Esophagus squamous epithelium (tissue), 5 donors: ENCODE data around the gene PCDH9. TPM values are rescaled to one million over a fixed set of nuclear protein-coding genes. Genes with fewer than 3 reads are reported as not detected.
A peak's percentile ranks its signal among the peaks of the same experiment; 100 is the strongest.

Source experiments
- DNase-seq: peaks from one replicate; lab custom pipeline; 2025; lab: John Stamatoyannopoulos, UW
- H3K27ac ChIP-seq, 4 donors: fragments of 200-600 bp; sonication (generic); one replicate each; pipeline ENCODE4 v1.5.1; 2016 to 2019; ENCODE audit warnings: mild to moderate bottlenecking in 1 of 4
- H3K27me3 ChIP-seq, 4 donors: fragments of 200-600 bp; sonication (generic); 1 replicate in 3 of 4; 2 replicates in 1 of 4; pipeline versions ENCODE4 v1.5.1 to v1.6.0; 2017 to 2021; ENCODE audit warnings: antibody characterized with exemption in 1 of 4
- H3K36me3 ChIP-seq, 3 donors: fragments of 200-600 bp; sonication (generic); one replicate each; pipeline ENCODE4 v1.5.1; 2016 to 2019
- H3K4me1 ChIP-seq, 3 donors: fragments of 200-600 bp; sonication (generic); one replicate each; pipeline ENCODE4 v1.5.1; 2017 to 2019
- H3K4me3 ChIP-seq, 4 donors: fragments of 200-600 bp; sonication (generic); 1 replicate in 3 of 4; 2 replicates in 1 of 4; pipeline ENCODE4 v1.5.1; 2016 to 2019; ENCODE audit warnings: mild to moderate bottlenecking in 2 of 4, moderate library complexity in 1 of 4
- H3K9me3 ChIP-seq, 3 donors: fragments of 200-600 bp; sonication (generic); one replicate each; pipeline ENCODE4 v1.5.1; 2016 to 2019
- POLR2A ChIP-seq, 4 donors: fragments of 450-650 bp; IDR thresholded peaks; one replicate each; pipeline ENCODE4 v1.6.1; 2017; ENCODE audit warnings: antibody characterized with exemption in 4 of 4, mild to moderate bottlenecking in 4 of 4, moderate library complexity in 3 of 4
- WGBS, 2 donors: methylation state at CpG; one replicate each; pipeline ENCODE4 v1.1.5; 2018; 5-methylcytosine and 5-hydroxymethylcytosine counted together
- intact Hi-C: fragments of 100-400 bp; cut with DNase I; formaldehyde crosslinking; loops from one replicate; pipeline ENCODE4 v1.15.0; 2022
- total RNA-seq, 4 donors: library from RNA; depleted of rRNA; stranded (reverse); fragments of >200 nt; gene quantifications; one replicate each; pipeline ENCODE4 v1.1.0, GENCODE V29; 2016
- TF ChIP-seq, protein P1 (sequence below), 6 experiments: fragments of 450-650 bp in 4 of 6; fragments of 200-600 bp in 2 of 6; sonication (generic) in 2 of 6; IDR thresholded peaks; one replicate each; pipeline ENCODE4 v1.5.1; 2016 to 2019; ENCODE audit warnings: antibody characterized with exemption in 6 of 6, mild to moderate bottlenecking in 4 of 6, moderate library complexity in 4 of 6
- donor health status: DM: yes; HTN: yes; CAD: no.

Gene PCDH9
- total RNA-seq, 4 donors from 2014 or later = 0.04 to 1.9 (median 0.45) TPM

DNA sequence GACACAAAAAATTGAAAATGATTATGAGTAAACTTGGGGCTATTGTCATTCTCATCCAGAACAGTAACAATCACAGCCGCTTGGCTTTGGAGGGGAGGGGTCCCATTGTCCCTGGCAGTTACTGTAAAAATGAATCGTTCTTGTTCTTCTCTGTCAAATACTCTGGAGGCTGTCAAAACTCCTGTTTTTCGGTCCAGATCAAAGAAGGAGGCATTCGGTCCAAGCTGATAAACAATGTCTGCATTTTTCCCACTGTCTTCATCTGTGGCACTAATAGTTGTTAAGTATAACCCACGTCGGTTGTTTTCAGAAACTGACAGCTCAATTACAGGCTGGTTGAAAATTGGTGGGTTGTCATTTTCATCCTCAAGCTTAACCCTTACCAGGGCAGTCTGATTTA, 3.4 kb downstream of the PCDH9 start:
- H3K36me3 ChIP-seq = no peaks in the 10 kb centered on the region
- no peak overlapping the region for H3K27ac ChIP-seq
- peaks cover 0 to 43% (median 0%) of the 10 kb centered on the region in 3 donors for H3K4me1 ChIP-seq
- TF ChIP-seq, protein P1, sequence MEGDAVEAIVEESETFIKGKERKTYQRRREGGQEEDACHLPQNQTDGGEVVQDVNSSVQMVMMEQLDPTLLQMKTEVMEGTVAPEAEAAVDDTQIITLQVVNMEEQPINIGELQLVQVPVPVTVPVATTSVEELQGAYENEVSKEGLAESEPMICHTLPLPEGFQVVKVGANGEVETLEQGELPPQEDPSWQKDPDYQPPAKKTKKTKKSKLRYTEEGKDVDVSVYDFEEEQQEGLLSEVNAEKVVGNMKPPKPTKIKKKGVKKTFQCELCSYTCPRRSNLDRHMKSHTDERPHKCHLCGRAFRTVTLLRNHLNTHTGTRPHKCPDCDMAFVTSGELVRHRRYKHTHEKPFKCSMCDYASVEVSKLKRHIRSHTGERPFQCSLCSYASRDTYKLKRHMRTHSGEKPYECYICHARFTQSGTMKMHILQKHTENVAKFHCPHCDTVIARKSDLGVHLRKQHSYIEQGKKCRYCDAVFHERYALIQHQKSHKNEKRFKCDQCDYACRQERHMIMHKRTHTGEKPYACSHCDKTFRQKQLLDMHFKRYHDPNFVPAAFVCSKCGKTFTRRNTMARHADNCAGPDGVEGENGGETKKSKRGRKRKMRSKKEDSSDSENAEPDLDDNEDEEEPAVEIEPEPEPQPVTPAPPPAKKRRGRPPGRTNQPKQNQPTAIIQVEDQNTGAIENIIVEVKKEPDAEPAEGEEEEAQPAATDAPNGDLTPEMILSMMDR (IDR thresholded peaks at IDR 0.05) = no peak
- no peak for DNase-seq
- peaks cover 0 to 59% (median 0%) of the 10 kb centered on the region in 4 donors for H3K27me3 ChIP-seq
- no peaks in the 10 kb centered on the region for H3K9me3 ChIP-seq
- intact Hi-C loops = no loop called here
- 75% methylated on average over 6 of the region's 6 CpGs for WGBS, 2 donors
- no peak overlapping the region for H3K4me3 ChIP-seq

DNA sequence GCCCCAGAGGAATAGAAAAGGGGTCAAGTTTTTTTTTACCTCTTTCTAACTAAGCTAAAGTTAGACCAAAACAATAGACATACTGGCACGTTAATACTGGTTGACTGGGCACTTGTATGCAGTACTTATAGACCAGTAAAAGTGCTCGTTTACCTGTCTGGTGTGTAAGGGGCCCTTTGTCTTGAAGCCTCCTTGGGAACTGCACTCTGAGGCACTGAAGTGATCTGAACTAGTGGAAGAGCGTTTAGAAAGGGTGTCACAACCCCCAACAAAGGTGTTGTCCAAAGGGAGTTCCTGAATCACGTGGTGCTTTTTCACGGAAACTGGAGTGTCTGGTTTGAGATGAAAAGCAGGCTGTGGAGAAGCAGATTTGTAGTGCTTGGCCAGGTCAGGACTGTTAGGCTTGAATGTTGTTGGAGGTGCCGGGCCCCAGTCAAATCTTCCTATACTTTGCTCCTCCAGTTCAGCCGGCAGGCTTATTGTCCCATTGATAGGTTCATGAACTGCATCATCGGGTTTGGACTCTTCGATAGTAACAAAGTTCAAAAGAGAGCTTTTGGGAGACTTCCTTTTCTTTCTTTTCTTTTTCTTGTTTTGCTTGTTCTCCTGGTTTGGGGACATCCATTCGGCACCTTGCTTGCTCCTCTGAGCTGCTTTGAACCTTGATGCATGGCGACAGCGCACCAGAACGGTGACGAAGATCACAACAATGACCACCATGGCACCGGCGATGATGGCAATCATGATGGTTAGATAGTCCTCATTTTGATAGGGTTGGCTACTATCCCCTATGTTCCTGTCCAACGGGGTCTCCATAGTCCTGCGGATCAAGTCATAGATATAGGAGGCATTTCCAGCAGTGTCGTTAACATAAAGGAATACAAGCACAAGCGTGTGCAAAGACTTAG, 4.6 kb downstream of the PCDH9 start:
- intact Hi-C loops = no loop called here
- no peak for DNase-seq
- peaks cover 0 to 49% (median 0%) of the 10 kb centered on the region in 4 donors for H3K27me3 ChIP-seq
- no peaks in the 10 kb centered on the region for H3K36me3 ChIP-seq
- no peak overlapping the region for H3K27ac ChIP-seq
- 79 to 80% methylated on average over 20 of the region's 20 CpGs for WGBS, 2 donors
- no peaks in the 10 kb centered on the region for H3K9me3 ChIP-seq
- TF ChIP-seq POLR2A (IDR thresholded peaks at IDR 0.05) = no peak
- TF ChIP-seq, protein P1 (IDR thresholded peaks at IDR 0.05) = no peak
- H3K4me3 ChIP-seq = no peak overlapping the region
- H3K4me1 ChIP-seq = peaks cover 0 to 31% (median 0%) of the 10 kb centered on the region in 3 donors

- Histone ChIP-seq H3K27ac (no peak overlapping the region), H3K36me3 (no peaks in the 10 kb centered on the region), H3K4me3 (peak overlapping the region in 1 of 4 donors; percentile 34), H3K27me3 (peaks cover 0 to 37% (median 0%) of the 10 kb centered on the region in 4 donors), H3K9me3 (no peaks in the 10 kb centered on the region), H3K4me1 (peaks cover 0 to 19% (median 0%) of the 10 kb centered on the region in 3 donors)
- TF ChIP-seq, protein P1 (IDR thresholded peaks at IDR 0.05) = peak in 5 of 6 experiments; percentile 45 to 63 (median 47)
- no peak for TF ChIP-seq POLR2A (IDR thresholded peaks at IDR 0.05)
- 12 to 15% methylated on average over 9 of the region's 9 CpGs for WGBS, 2 donors
- intact Hi-C loops = no loop called here
- DNase-seq = no peak
Measured at GRCh38 chr13:67224148-67224846, 5.8 kb downstream of the PCDH9 start.

DNA sequence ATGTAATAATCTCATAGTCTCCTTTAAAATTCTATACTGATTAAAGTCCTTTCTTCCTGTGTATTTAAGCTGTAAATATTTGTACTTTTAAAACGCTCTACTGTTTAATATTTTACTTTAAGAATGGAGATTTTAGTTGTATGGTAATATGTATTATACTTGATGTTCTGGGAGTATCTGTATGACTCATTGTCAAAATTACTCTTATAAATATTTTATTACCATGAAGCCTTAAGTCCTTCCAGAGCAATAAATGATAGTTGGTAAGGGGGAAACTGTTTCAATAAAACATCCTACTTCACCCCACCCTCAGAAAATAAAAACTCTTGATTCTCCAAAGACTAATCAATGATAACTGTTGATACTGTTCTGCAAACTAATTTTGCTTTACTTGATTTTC, 6.4 kb downstream of the PCDH9 start:
- H3K4me1 ChIP-seq = peaks cover 0 to 14% (median 0%) of the 10 kb centered on the region in 3 donors
- intact Hi-C loops = no loop called here
- no peak for DNase-seq
- no peak overlapping the region for H3K27ac ChIP-seq
- no peaks in the 10 kb centered on the region for H3K36me3 ChIP-seq
- peaks cover 0 to 31% (median 0%) of the 10 kb centered on the region in 4 donors for H3K27me3 ChIP-seq
- no peaks in the 10 kb centered on the region for H3K9me3 ChIP-seq
- WGBS, 2 donors = 53 to 68% methylated on average over 1 of the region's 1 CpG
- TF ChIP-seq POLR2A (IDR thresholded peaks at IDR 0.05) = no peak
- TF ChIP-seq, protein P1 (IDR thresholded peaks at IDR 0.05) = no peak
- H3K4me3 ChIP-seq = peak overlapping the region in 1 of 4 donors; percentile 34
